HG03025 (cell line): Measurements from ENCODE around the gene FOXJ1.

ENCODE experiments used
- ATAC-seq: cut with Tn5 transposase; IDR thresholded peaks from one replicate; pipeline ENCODE4 v1.9.1; 2021; ENCODE audit warnings: mild to moderate bottlenecking, moderate library complexity; ENCODE audit not compliant: unreplicated experiment, low FRiP score

FOXJ1 gene

DNA sequence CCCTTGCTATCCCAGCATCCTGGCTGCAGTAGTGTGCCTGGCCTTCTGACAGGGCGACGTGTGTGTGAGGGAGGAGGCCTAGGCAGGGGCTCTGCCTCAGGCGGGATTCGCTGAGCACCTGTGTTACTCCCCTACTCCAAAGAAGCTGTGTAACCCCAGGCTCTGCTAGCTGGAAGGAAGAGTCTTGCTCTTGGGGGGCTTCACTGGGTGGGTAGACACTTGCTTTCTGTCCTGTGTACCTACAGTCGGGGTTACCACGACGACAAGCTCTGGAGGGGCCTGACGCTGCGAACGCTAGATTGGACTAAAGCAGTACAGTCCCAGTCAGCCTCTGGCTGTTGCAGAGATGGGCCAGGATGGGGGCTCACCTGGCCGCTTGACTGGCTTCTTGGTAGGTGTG is 47.0 kb downstream of the FOXJ1 start:
- ATAC-seq = no peak

DNA sequence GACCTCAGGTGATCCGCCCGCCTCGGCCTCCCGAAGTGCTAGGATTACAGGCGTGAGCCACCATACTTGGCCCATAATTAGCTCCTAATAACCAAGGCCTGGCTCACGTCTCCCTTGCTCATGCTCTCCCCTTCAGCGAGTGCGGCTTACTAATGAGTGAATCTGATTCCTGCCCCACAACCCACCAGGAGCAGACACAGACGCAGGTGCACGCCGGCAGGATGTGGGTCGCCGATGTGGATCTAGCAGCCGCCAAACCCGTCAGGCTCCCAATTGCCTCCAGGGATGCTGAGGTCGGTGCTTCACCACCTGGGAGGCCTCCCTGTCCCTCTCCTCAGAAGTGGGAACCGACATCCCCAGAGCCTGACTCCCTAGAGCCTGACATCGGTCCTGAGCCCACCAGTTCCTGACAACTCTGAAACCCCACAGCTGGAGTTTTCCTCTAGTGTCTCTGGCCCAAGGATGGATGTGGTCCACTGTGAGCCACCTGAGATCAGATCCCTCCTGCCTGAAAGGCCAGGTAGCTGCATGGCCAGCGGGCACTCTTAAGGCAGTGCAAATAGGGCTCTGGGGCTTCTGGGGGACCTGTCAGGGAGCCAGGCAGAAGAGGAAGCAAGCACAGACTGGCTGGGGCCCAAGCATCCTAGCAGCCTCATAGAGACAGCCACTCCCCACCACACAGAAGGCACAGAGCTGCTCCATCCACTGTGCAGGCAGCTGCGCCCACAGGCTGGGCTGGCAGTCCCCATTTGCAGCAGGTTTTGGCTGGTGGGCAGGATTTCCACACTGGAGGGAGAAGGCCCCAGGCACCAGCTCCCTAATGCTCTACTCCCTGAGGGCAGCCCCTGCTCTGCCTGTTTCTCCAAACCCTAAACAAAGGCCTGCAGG is 48.3 kb downstream of the FOXJ1 start:
- ATAC-seq = no peak

DNA sequence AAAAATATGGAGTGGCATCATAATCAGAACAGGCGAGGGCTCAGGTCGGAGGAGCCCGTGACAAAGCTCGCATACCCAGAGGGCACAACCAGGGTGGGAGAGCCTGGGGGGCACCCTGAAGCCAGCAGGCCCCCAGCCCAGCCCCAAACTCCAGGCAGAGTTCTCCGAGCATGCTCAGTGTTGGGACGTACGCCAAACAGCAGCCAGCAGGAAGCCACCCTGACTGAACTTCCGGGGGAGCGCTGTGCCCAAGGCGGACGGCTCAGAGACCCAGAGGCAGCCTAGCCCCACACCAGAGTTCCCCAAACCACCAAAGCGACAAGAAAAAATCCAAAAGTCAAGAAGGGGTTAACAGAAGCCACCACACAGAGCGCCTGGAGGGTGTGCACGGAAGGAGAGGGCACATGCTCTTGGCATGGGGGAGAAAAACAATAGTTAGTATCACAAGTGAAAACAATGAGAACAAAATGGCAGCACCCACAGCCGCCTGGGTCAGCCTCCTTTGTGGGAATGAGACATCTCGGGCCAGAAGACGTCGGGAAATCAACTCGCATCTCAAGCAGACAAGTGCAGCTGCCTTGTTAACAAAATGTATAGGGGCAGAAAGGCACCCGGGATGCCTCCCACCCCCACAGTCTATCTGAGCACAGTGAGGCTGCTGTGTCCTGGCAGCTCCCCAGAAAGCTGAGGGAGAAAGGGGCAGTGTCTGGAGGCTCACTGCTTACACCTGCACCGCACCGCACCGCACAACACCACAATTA is 49.3 kb downstream of the FOXJ1 start:
- no peak for ATAC-seq

DNA sequence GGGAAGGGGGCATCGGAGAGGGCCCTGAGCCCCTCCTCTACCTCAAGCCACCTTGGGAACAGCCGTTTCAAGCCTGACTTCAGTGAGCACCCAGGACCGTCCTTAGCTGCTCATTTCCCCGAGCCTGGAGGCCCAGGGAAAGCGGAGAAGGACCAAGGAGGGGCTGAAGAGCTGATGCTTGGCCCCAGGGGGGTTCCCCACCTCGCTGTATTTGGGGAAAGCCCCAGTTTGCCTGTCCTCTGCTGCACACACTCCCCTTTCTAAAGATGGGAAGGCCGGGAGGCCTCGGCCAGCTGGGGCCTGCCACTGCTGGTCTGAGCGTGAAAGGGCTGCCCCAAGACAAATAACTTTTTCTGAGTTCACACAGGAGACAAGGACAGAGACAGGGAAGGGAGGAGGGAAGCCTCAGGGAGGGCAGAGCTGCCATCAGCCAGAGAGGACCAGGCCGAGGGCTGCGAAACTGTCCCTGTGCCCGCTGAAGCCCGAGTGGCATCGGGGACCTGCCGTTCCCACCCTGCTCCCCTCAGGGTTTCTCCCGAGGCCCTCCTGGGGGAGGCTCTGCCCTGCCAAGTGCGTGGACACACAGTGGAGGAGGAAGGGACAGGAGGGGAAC is 50.4 kb downstream of the FOXJ1 start:
- ATAC-seq = no peak

DNA sequence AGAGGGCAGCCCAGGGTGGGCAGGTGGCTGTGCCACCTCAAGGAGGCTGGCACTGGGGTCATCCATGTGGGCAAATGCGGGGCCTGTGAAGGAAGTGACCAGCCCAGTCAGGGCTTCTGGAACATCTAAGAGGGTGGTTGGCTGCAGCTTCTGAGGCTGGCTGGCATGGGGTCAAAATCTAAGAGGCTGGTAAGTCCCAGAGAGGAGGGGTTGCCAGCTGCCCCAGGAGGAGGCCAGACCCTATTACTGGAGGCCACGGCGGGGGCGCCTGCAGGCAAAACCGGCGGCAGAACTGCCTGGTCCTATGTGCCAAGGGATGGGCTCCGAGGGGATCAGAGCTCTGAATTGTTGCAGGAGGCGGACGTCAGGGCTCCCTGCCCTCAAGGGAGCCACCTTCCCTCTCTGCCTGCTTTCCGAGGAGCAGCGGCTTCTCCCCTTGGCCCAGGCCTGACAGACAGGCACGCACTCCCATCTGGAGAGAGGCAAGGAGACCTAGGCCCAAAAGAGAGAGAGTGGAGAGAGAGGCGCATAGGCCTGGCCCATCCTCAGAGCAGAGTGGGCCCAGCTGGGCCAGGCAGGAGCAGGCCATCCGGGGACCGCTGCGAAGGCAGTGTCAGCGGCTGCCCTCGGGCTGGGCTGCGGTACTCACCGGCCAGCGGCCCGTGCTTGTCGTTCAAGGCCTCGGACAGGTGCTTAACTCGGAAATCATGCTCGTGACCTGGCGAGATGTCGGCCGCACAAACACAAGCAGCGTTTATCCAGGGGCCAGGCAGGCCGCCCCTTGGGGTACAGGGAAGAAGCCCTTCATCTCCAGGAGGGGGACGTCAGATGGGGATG is 51.1 kb downstream of the FOXJ1 start:
- ATAC-seq = no peak

DNA sequence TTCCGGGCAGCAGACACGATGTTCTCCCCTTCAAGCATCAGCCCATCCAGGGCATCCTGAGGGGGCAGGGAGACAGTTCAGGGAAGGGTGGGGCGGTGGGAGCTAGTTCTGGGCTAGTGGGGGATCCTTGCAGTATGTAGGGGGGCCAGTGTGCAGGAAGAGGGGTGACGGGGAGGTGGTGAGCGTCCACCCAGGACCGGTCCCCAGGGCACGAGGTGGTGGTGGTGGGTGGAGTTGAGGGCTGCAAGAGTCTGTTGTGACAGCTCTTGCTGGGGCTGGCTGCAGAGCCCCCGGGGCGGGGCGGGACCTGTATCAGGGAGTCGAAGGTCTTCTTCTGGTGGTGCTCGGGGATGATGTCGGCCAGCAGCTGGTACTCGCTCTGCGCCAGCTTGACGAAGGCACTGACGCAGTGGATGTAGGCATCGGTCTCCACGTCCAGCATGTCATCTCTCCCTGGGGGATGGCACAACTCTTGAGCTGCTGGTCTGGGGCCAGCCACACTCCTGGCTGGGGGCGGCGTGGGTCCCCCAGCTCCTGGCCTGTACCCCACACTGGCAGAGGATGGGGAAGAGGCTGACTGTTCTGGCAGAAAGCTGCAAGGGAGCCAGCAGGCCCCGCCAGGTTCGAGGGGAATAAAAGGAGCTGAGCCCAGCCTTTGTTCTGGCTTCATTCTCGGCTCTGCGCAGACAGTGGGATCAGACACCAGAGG is 52.0 kb downstream of the FOXJ1 start:
- ATAC-seq = no peak

DNA sequence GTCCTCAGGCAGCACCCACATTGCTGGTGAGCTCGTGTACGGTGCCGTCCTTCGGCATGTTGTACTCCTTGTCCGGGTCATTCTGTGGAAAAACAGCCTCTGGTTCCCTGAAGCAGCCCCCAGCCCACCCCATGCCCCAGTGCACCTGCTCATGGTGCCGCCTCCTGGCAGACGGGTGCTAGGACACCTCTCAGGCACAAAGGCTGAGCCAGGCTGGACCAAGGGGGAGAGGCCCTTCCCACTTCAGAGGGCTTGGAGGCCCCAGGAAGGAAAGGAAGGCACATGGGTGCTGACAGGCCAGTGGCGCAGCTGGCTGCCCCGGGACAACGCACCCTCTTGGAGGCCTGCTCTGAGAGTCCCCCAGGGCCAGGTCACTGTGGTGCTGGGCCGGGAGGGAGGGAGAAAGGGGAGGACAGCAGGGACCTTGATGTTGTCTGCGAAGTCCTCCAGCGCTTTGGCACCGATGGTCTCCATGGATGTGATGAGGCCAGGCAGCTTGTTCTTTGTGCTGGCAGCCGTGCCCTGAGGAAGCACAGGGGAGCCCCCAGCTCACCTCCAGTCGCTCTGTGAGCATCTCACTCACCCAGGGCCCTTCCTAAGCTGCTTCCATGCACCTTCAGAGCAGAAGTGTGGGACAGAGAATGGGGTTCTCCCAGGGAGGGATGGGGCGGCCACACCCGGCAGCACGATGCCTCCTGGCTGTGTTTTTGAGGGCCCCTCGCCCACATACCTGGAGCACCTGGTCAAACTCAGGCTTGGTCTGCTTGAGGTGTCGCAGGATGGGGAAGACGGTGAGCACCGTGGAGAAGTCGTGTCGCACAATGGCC is 52.8 kb downstream of the FOXJ1 start:
- ATAC-seq = no peak

DNA sequence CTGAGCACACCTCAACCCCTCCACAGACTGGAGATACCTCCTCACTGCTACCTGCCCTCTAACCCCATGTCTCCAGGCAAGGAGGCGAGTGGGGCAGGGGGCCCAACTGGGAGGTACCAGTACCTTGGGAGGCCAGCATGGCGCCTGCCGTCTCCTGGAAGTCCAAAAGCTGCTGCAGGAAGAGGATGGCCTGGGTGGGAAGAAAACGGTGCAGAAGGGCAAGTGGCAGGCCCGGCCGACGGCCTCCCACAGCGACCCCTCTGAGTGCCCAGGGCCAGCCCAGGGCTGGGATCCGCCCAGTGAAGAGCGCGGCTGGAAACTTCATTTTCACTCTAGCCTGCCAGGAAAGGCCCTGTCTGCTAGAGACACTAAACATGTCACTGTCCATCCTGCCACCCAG is 53.5 kb downstream of the FOXJ1 start:
- no peak for ATAC-seq

DNA sequence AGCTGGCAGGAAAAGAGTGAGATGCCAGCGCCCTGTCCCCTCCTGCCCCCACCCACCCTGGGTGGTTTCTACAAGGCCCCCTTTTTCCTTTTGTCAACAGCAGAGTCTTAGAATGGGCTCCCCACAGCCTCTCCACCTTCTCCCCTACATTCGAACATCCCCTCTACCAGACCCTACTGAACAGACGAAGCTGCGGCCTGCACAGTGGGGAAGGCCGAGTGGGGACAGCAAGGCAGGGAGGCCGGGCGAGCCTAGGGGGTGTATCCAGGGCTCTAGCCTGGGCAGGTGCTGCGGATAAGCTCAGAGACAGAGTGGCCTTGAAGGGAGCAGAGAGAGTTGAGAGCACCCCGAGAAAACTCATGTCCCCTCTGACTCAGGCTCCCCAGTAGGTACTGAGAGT is 54.7 kb downstream of the FOXJ1 start:
- ATAC-seq = no peak
